Stomach (tissue), 4 donors: ENCODE measurements around the gene SARM1.

ENCODE experiments used
- CTCF ChIP-seq, 7 experiments: fragments of 450-650 bp in 4 of 7; fragments of 200-600 bp in 3 of 7; sonication (generic) in 3 of 7; IDR thresholded peaks; one replicate each; pipeline ENCODE4 v1.5.1; 2016 to 2019; ENCODE audit warnings: antibody characterized with exemption in 7 of 7, control low read depth in 2 of 7, mild to moderate bottlenecking in 1 of 7
- POLR2AphosphoS5 ChIP-seq, 3 donors: sonication (generic); formaldehyde crosslinking; IDR thresholded peaks; one replicate each; pipeline ENCODE4 v1.6.1; 2016; ENCODE audit warnings: antibody characterized with exemption in 3 of 3

- TF ChIP-seq CTCF (IDR thresholded peaks at IDR 0.05) (no peak), POLR2AphosphoS5 (IDR thresholded peaks at IDR 0.05) (no peak)
Observed at GRCh38 chr17:28345419-28346198, 25.9 kb upstream of the SARM1 start.
